ENCODE results near the gene FHOD1.

The FHOD1 gene

DNA sequence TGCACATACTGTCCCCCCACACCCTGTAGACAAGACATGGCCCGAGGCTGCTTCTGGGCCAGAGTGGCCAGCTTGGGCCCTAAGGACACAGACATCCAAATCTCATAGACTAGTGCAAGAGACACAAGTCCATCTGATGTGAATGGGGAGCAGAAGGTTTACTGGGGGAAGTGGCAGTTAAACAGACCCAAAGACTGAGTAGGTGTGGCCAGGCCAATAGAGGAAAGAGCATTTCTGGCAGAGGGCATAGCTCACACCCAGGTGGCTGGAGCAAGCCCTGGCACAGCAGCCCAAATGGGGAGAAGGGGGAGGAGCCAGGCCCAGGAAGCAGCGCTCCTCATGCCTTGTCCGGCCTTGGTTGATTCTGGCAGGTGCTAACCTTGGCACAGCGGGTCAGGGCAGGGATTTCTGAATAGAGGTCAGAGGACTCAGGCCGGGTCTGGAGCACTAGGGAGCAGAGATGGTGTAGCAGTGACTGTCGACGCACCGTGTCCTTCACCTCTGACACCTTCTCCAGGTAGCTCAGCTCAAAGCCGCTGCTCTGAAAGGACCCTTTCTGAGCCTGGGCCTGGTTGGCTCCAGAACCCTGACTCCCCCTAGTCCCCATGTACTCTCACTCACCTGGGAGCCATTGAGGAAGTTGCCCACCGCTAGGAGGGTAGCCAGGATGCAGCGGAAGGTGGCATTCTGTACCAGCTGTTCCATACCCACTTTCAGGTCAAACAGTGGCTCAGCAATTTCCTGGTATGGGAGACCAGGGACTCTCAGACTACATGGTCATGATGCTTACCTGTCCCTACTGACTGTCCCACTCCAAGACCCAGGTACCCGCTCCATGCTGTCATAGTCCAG, 16.2 kb downstream of the FHOD1 start:
- DNase-seq: no peak

DNA sequence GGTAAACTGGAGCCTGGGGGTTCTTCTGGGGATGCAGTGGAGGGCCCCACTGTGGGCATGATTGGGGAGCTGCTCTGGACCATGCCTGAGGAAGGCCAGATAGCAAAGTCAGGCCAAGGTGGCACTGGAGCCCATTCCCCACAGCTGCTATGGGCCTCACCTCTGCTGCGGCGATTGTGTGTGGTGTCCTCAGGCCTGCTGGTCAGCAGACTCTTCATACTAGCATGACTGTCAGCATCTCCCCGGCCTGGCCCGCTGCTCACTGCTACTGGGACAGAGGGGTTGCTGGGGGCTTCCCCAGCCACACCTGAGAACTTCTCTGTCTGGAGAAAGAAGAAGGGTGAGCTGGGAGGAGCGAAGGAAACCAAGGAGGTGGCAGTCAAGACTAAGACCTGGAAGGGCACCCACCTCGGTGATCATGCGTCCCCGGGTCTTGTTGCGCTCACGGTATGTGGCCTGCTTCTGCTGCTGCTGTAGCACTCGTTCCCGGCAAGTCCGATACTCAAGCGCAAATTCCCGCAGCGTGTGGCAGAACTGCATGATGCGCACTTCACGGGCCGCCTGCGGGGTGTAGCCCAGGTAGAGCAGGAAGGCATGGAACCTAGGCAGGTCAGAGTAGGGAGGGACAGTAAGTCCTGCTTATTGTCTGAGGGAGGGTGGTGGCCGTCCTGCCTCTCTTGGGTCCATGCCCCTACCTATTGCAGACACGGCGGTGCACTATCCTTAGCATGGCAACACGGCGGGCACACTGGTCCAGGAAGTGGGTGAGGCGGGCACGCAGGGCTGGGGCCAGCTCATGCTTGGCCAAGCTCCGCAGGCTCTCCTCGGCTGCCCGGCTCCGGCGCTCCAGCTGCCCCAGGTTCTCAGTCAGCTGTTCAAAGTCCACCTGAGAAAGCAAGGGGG, 17.1 kb downstream of the FHOD1 start:
- DNase-seq: no peak

DNA sequence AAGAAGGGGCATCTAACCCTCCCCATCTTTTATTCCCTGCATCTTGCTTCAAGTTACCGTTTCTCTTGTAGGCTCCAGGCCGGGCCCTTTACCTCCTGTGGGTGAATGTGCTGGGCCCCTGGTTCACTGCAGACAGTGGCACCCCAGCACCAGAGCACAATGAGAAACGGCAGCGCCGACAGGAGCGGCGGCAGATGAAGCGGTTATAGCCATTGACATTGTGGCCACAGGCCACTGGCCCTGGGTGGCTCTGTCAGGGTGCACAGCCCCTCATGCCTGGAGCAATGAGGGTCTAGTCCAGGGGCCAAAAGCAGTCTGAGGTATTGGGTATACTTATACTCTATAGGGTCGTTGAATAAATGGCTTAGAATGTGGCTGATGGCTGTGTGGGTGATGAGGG, 18.4 kb downstream of the FHOD1 start:
- DNase-seq: no peak

DNA sequence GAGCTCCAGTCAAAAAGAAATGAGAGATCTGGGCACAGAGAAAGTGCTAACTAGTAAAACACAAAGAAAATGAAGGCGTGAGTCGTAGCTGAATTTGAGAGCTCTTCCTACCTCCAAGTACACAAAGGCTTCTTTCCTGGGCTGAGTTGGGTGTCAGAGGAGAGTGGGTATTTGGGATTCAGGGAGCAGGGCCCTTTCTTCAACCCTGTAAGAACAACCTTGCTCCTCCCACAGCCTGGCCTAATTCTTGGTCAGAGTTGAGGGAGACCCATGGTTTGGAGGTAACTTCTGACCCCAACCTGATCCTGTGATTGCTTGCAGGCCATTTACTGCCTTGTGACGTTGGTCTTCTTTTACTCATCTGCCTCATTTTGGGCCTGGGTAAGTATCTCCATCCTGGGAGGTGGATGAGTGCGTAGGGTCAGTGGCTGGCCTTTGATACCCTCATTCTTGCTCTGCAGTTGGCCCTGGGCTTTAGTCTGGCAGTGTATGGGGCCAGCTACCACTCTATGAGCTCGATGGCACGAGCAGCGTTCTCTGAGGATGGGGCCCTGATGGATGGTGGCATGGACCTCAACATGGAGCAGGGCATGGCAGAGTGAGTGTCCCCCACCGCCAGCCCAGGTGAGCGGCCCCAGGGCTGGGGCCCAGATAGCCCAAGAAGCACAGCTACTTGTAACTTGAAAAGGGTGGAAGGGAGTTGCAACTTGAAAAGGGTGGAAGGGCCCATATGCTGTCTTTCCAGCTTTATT, 19.1 kb downstream of the FHOD1 start:
- no peak for DNase-seq

DNA sequence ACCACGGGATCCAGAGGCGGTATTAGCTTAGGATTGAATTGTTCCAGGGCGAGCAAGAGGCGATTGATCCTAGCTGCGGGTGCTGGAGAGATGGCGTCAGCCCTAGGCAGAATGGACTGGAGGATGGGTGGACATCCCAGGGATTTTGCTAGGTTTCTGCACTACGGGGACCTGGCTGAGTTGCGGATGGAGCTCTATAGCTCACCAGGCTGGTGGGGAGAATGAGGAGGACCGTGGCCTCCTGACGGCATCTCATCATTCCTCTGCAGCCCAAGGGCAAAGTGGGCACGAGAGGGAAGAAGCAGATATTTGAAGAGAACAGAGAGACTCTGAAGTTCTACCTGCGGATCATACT, 19.7 kb downstream of the FHOD1 start:
- no peak for DNase-seq

DNA sequence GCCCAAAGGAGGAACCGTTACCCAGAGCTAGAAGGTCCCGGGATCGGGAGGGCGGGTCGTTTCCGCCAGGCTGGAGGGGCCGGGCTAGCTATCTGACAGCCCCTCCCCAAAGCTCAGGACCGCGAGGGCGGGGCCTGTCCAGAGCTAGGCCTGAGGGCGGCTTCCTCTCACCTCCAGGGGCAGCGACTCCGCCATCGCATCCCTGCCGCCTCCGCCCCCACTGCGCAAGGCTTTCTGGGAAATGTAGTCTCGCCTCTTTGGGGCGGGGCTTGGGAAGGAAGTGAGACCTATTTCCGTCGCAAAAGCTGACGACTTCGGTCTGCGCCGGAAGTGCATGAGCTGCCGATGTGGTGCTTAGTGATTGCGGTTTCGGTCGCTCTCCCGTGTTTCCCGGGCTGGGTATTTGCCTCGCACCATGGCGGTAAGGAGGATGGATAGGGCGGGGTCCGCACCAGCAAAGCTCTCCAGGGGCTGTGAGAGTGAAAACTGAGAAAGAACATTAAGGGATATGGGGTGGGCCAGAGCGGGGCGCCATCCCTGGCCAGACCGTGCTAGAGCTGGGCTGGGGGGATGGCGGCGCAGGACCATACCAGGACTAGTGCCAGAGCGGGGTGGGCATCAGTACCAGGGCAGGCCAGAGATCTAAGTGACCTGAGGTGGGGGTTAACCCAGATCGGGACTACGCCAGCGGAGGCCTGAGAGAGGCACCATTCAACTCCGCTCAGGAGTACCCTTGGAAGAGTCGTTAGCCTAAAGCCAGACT, 20.3 kb downstream of the FHOD1 start, which contains the start of gene TMEM208:
Gene TMEM208, plus strand, starts transcription at position 327 of the 763 bp plus-strand sequence. Its CDS starts 89 bp downstream, at position 416.
- DNase-seq: peak; percentile 99

DNA sequence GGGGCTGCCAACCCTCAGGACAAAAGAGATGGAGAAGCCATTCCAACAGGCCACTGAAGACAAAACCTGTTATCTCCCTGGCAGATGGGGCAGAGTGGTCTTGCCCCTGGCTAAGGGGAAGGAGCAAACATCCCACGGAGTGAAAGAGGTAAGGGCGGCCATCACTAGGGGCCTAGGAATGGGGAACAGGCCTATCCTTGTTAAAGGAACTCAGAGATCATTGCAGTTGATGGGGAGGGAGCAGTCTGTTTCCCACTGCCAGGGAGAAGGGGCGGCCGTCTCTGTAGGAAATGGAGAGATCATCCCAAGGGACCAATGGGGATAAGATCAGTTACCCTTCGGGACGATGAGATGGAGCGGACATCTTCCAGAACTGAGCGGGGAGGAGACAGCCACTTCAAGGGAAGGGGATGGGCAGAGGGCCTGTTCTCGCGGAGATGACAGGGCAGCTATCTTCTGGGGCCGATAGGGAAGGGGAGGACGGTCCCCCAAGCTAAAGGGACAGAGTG, 20.9 kb downstream of the FHOD1 start:
- no peak for DNase-seq

DNA sequence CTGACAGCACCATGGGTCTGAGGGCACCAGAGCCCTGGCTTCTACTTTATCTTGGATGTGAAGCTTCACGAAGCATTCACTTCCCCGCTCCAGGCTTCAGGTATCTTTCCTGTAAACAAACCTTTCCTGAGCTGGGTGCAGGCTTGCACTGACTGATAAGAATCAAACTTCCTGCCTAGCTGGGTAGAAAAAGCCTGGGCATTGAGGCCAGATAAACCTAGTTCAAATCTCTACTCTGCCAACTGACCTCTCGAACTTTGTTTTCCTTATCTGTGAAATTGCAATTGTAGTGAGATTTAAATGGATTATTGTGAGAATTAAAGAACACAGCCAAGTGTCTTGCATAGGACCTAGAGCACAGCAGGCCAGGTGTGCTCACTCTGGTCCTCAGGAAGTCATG, 23.3 kb downstream of the FHOD1 start:
- DNase-seq: no peak

DNA sequence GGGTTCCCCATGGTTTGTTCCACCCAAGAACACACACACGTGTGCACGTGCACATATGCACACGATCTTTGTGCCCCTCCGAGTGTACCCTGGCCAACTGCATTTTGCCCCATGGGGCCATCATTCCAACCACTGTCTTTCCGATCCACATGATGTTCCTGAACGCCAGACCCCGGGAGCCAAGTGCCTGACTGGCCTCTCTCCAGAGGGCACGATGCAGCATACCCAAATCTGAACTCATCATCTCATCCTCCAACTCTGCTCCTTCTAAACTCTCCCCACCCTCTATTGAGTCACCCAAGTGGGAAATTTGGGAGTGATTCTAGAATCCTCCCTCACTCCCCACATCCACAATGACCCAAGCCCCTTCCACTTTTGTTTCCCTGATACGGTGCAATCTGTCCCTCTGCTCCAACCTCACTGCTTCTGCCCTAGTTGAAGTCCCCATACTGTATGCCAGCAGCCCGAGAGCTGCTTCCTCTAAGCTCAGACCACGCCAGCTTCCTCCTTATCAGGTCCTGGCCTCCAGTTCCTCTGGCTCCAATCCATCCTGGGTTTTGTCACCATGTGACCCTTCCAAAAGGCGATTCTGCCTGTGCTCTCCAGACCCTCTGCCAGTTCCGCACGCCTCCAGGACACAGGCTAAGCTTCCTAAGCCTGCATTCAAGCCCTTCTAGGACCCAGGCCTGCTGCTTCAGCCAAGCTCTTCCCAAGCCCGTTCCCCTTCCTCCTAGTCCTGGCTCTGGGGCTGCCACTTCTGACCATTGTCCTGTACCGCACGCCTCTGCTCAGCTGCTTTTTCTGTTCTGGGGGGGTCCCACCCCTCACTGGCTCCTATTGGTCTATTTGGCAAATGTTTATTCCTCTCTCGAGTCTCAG, 30.4 kb downstream of the FHOD1 start:
- peak; percentile 93 for DNase-seq

DNA sequence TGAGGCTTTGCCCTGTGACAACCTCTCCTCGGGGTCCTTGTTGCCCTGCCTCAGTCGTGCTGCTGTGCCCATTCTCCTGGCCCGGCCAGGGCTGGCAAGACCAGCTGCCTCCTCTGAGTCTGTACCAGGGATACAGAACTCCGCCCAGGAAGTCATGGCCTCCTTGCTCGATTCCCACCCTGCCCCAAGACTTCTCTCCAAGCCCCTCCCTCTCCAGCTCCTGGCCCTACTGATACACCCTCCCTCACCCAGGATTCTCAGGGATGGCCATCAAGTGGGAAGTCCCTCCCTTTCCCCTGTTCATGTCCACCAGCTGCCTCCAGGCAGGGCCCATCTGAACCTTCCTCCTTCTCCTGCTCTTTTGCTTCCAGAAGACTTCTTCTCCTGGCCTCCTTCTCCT, 31.6 kb downstream of the FHOD1 start:
- DNase-seq: no peak

DNA sequence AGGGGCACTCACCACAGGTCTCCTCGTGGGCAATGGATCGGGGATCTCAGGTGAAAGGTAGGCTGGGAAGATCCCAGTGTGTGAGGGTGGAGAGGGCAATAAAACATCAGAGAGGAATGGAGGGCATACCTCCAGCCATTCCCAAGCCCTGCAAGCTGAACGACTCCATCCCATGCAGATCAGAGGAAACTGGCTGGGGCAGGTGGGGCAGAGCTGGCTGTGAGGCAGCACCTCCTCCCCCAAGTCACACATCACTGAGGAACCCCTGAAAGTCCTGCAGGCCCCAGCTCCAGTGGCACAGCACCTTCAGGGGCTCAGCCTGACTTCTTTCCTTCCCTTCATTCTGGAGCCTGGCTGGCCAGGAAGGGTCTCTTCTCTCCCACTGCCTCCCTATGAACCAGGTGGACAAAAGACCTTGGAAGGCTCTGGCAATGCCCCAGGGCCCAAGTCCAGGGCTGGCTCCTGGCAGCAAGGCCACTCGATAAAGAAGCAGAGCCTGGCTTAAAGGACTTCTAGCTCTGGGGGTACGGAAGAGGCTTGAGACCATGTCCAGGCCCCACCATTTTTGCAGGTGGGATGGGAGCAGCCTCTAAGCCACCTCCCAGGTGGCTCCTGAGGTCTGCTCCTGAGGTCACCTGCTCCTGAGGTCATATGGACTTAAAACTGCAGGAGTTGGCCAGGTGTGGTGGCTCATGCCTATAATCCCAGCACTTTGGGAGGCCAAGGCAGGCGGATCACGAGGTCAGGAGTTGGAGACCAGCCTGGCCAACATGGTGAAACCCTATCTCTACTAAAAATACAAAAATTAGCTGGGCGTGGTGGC, 33.9 kb downstream of the FHOD1 start:
- no peak for DNase-seq

DNA sequence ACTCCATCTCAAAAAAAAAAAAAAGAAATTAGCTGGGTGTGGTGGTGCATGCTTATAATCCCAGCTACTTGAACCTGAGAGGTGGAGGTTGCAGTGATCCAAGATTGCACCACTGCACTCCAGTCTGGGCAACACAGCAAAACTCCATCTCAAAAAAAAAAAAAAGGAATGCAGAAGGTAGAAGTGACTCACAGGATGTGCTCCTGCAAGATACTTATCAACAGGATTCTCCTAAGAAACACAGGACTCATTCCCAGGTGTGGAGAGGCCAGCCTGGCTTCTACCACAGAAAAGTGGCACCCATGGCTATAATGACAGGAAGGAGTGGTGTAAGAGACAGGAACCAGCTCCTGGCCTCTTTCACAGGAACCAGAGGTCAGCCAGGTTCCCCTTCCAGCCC, 34.5 kb downstream of the FHOD1 start:
- no peak for DNase-seq

DNA sequence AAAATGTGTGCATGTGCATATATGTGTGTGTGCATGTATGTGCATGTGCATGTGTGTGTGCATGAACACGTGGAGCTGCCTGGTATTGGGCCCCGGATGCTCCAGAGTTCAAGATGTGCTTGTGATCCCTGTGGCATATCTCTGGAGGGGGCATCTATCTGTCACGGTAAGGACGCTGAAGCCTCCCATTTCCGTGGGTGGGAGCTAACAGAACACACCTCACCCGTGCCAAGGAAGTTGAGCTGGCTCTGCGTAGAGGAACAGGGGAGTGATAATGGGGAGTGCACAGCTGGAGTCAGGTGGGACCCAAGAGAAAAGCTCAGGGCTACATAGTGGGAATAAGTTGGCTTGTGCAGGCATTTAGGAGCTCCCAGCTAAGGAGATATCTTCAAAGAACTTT, 35.6 kb downstream of the FHOD1 start:
- DNase-seq: no peak

DNA sequence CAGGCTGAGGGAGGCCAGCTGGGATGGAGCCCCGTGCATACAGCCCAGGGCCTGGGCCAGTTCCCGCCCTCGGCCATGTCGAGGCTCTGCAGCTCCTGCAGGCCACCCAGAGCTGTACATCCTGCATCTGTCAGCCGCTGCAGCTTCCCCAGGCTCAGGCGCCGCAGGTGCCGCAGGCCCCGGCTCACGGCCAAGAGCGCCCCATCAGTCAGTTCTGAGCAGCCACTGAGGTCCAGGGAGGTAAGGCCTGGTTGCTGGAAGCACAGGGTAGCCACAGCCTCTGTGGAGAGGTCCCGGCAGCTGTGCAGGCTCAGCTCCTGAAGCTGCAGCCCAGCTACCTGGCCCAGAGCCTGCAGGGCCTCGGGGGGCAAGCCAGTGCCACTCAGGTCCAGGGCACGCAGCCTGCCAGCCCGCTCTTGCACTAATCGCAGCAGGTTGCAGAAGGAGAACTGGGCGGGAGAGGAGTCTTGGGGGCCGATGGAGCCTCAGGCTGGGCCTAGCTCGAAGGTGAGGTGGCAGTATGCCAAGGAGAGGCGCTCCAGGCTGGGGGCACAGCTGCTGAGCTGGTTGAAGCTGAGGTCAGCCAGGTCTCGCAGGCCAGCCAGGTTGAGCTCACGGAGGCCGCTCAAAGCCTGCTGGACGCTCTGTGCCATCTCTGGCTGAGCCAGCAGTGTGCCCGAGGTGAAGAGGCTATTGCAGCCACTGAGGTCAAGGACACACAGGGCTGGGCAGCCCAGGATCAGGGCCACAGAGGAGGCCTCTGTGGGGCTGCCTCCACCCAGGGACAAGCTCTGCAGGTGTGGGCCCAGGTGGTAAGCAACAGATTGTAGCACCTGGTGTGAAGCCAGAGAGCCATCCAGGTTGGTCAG, 37.0 kb downstream of the FHOD1 start:
- DNase-seq: no peak

DNA sequence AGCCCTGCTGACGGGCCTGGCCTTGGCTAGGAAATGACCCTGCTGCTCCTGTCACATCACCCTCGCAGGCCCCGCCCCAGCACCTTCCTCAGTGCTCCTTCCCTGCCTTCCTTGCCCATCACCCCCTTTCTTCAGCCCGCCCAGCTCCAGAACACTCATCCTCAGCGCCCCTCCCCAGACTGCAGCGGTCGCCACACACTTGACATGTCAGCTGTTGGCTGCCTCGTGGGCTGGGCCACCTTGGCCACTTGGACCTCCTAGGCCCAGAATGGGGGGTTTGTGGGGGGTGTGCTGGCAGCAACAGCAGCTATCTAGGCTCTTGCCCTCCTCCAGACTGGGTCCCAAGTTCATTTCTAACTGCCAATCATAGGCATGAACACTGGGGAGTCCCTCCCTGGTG, 37.7 kb downstream of the FHOD1 start:
- no peak for DNase-seq

DNA sequence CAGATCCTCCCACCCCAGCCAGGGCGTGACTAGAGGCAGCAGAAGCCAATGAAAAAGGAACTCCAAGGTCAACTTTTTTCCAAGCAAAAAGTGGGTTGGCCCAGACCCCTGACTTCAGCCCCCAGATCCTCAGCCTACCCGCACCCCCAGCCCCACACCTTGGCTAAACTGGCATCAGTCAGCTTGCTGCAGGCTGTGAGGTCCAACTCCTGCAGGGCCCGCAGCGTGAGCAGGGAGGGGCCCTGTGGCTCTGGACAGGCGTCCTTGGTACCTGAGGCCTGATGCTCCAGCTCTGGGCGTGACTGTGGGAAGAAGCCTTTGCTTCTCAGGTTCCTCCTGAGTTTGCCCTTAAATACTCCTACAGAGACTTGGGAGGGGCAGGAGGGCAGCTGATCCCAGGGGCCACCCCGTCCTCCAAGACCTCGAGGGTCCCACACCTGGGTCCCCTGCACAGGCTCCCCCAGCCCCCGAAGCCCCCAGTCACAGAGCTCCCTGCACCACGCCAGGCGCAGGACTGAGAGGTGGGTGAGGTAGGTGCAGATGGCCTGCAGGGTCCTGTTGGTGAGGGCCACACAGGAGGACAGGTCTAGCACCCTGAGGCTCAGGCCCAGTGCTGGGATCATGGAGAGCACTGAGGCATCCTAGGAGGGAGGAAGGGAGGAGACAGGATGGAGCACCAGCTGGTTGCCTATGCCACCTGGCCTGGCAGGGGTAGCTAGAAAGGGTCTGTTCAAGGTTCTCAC, 39.0 kb downstream of the FHOD1 start:
- no peak for DNase-seq

DNA sequence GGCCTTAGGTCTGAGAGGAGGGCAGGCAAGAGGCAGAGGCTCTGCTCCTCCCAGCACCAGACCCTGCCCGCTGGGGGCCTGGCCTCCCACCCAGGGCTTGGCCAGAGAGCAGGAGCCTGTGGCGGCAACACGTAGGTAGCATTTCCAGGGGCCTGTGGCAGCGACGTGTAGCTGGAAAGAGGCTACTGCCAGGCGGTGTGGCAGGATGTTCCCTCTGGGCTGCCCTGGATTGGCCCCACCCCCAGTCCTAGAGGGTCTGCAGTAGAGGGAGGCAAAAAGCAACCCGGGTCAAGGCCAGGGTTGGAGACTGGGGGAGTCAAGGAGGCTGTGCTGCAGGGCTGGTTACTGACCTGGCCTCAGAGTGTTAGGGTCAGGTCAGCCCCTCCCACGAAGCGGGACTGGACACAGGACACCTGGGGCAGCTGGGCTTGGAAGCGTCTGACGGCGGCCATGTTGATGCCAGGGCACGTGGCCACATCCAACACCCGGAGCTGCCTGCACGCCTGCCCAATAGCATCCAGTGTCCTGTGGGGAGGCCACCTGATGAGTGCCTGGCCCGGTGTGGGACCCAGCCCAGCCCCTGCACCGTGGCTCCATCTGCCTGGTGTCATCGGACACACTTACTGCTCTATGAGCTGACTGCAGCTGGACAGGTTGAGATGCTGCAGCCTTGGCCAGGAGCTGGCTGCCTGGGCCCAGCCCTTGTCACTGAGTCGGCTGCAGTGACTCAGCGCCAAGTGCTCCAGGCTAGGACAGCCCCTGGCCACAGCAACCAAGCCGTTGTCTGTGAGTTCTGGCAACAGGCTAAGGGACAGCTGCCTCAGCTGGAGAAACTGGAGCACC, 39.8 kb downstream of the FHOD1 start:
- peak; percentile 41 for DNase-seq

DNA sequence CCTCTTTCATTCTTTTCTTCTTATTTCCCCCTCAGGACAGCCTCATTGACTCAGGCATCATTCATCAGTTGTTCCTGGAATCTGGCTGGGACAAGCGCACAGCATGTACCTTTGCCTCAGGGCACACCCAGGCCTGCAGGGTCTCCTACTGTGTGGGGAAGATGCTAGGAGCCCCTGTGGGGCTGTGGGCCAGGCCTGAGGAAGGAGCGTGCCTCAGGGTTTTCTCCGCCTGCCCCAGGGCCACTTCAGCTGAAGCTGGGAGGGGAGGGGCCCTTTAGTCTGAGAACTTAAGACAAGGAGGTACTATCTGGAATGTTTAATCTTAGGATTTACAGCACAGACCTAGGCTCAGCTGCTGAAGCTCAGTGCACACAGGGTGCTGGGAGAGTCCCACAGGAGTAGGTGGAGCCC, 40.4 kb downstream of the FHOD1 start:
- DNase-seq: no peak
